Left lung (tissue), 10 donors: ENCODE data around the gene GREM1. TPM values are rescaled to one million over a fixed set of nuclear protein-coding genes. Genes with fewer than 3 reads are reported as not detected.

Experiments used
- ATAC-seq: fragments of 200-7000 bp; cut with Tn5 transposase; one replicate; pipeline ENCODE4 v1.9.1; 2020; ENCODE audit warnings: moderate library complexity
- DNase-seq, 4 donors: peaks; one replicate each; pipeline ENCODE4 v3.0.0-alpha.2; 2013 to 2020
- H3K27ac ChIP-seq, 2 donors: fragments of 200-600 bp; sonication (generic) in 1 of 2; one replicate each; pipeline versions ENCODE4 v1.5.0 to v1.8.0; 2020 to 2021
- H3K27me3 ChIP-seq, 2 donors: fragments of 200-600 bp; sonication (generic) in 1 of 2; one replicate each; pipeline versions ENCODE4 v1.5.0 to v1.8.0; 2020 to 2021
- H3K36me3 ChIP-seq, 2 donors: fragments of 200-600 bp; sonication (generic) in 1 of 2; one replicate each; pipeline versions ENCODE4 v1.5.0 to v1.8.0; 2020 to 2021
- H3K4me1 ChIP-seq, 2 donors: fragments of 200-600 bp; one replicate each; pipeline ENCODE4 v1.8.0; 2021
- H3K4me3 ChIP-seq, 2 donors: fragments of 200-600 bp; sonication (generic) in 1 of 2; one replicate each; pipeline versions ENCODE4 v1.5.0 to v1.8.0; 2020 to 2021; ENCODE audit warnings: mild to moderate bottlenecking in 1 of 2
- H3K9me3 ChIP-seq, 2 donors: fragments of 200-600 bp; sonication (generic) in 1 of 2; one replicate each; pipeline versions ENCODE4 v1.5.0 to v1.8.0; 2020 to 2021
- CTCF ChIP-seq, 2 donors: fragments of 200-600 bp; sonication (generic) in 1 of 2; IDR thresholded peaks; one replicate each; pipeline versions ENCODE4 v1.5.0 to v1.8.0; 2021; ENCODE audit warnings: antibody characterized with exemption in 2 of 2
- intact Hi-C, 2 donors: fragments of 100-400 bp; cut with DNase I; formaldehyde crosslinking; loops; one replicate each; pipeline versions ENCODE4 v1.11.2 to v1.14.2; 2022
- polyA plus RNA-seq, 6 donors: library from polyadenylated mRNA; unstranded; fragments of 120-200 nt; gene quantifications; one replicate each; pipeline ENCODE4 v1.2.1, GENCODE V29; 2013; ENCODE audit not compliant: insufficient read length in 6 of 6
- total RNA-seq, 2 donors: library from RNA; stranded (reverse); fragmentation: NEBNext Ultra II Directional; extraction: Animal tissue kit (Norgen Biotek cat#: 25700); gene quantifications; one replicate each; pipeline ENCODE4 v1.2.1, GENCODE V29; 2021
- donor health status: DM: no; HTN: yes; CAD: no.
- donor health status: DM: no; HTN: no; CAD: no.

Gene GREM1
- total and polyA plus RNA-seq, 8 donors = 0.01 to 2.2 (median 0.12) TPM

- Histone ChIP-seq H3K4me3 (no peak overlapping the region), H3K27me3 (no peaks in the 10 kb centered on the region), H3K4me1 (no peaks in the 10 kb centered on the region), H3K9me3 (no peaks in the 10 kb centered on the region), H3K27ac (no peak overlapping the region), H3K36me3 (no peaks in the 10 kb centered on the region)
- intact Hi-C loops = no loop called here
- DNase-seq (no peak), ATAC-seq (no peak)
- no peak for TF ChIP-seq CTCF (IDR thresholded peaks at IDR 0.05)
These were observed 23.4 kb upstream of the GREM1 start for GRCh38 chr15:32694222-32694983.

GRCh38 chr15:32698773-32699390 lies 18.9 kb upstream of the GREM1 start:
- peaks cover 0 to 10% of the 10 kb centered on the region in 2 donors for H3K27me3 ChIP-seq
- intact Hi-C loops = no loop called here
- no peaks in the 10 kb centered on the region for H3K4me1 ChIP-seq
- no peak overlapping the region for H3K27ac ChIP-seq
- no peak for DNase-seq
- H3K4me3 ChIP-seq = no peak overlapping the region
- H3K9me3 ChIP-seq = no peaks in the 10 kb centered on the region
- ATAC-seq = no peak
- TF ChIP-seq CTCF (IDR thresholded peaks at IDR 0.05) = no peak
- H3K36me3 ChIP-seq = no peaks in the 10 kb centered on the region

GRCh38 chr15:32700501-32701150 lies 17.2 kb upstream of the GREM1 start:
- Histone ChIP-seq H3K27me3 (peaks cover 0 to 10% of the 10 kb centered on the region in 2 donors), H3K4me3 (no peak overlapping the region), H3K27ac (no peak overlapping the region), H3K9me3 (no peaks in the 10 kb centered on the region), H3K36me3 (no peaks in the 10 kb centered on the region), H3K4me1 (no peaks in the 10 kb centered on the region)
- ATAC-seq (no peak), DNase-seq (no peak)
- no peak for TF ChIP-seq CTCF (IDR thresholded peaks at IDR 0.05)
- intact Hi-C loops = no loop called here

GRCh38 chr15:32701863-32702262 lies 15.9 kb upstream of the GREM1 start:
- no peak for TF ChIP-seq CTCF (IDR thresholded peaks at IDR 0.05)
- H3K36me3 ChIP-seq = no peaks in the 10 kb centered on the region
- no peak for ATAC-seq
- peaks cover 0 to 10% of the 10 kb centered on the region in 2 donors for H3K27me3 ChIP-seq
- no peaks in the 10 kb centered on the region for H3K4me1 ChIP-seq
- intact Hi-C loops = no loop called here
- no peaks in the 10 kb centered on the region for H3K9me3 ChIP-seq
- no peak overlapping the region for H3K27ac ChIP-seq
- DNase-seq = no peak
- H3K4me3 ChIP-seq = no peak overlapping the region

GRCh38 chr15:32704395-32704981 lies 13.3 kb upstream of the GREM1 start:
- Histone ChIP-seq H3K27ac (no peak overlapping the region), H3K27me3 (peaks cover 0 to 31% of the 10 kb centered on the region in 2 donors), H3K36me3 (no peaks in the 10 kb centered on the region), H3K9me3 (no peaks in the 10 kb centered on the region), H3K4me3 (no peak overlapping the region), H3K4me1 (no peaks in the 10 kb centered on the region)
- TF ChIP-seq CTCF (IDR thresholded peaks at IDR 0.05) = no peak
- intact Hi-C loops = no loop called here
- DNase-seq (no peak), ATAC-seq (no peak)
